KOPT-K1 (cell line): ENCODE data around the gene PANX1.
"Not testable (repeated sequence)": the region's sequence is repeated elsewhere in the genome, so short reads cannot be mapped to it uniquely, and the experiment has no call there.

Experiments
- H3K27ac ChIP-seq: fragments of 200-600 bp; sonication (generic); 2 replicates; pipeline ENCODE4 v1.5.1; 2016; ENCODE audit warnings: antibody characterized with exemption, mild to moderate bottlenecking, low read depth, low read length; ENCODE audit not compliant: poor library complexity, severe bottlenecking
- H3K36me3 ChIP-seq: fragments of 200-600 bp; sonication (generic); 2 replicates; pipeline ENCODE4 v1.5.1; 2017; ENCODE audit warnings: antibody characterized with exemption, mild to moderate bottlenecking, low read length, moderate library complexity; ENCODE audit not compliant: insufficient read depth
- H3K9me3 ChIP-seq: fragments of 200-600 bp; sonication (generic); 2 replicates; pipeline ENCODE4 v1.5.1; 2017; ENCODE audit warnings: antibody characterized with exemption, low read length, mild to moderate bottlenecking; ENCODE audit not compliant: insufficient read depth, poor library complexity, severe bottlenecking

Gene PANX1

GRCh38 chr11:94150704-94151685, 22.4 kb downstream of the PANX1 start:
- Histone ChIP-seq H3K27ac (no peak overlapping the region), H3K9me3 (peaks cover under 1% of the 10 kb centered on the region), H3K36me3 (peaks cover 21% of the 10 kb centered on the region)

GRCh38 chr11:94151903-94152677, 23.4 kb downstream of the PANX1 start:
- peaks cover 7% of the 10 kb centered on the region for H3K9me3 ChIP-seq
- H3K36me3 ChIP-seq: peaks cover 26% of the 10 kb centered on the region
- H3K27ac ChIP-seq: no peak overlapping the region

GRCh38 chr11:94152678-94153065, 24.0 kb downstream of the PANX1 start:
- Histone ChIP-seq H3K27ac (no peak overlapping the region), H3K36me3 (peaks cover 26% of the 10 kb centered on the region)

GRCh38 chr11:94153320-94153719, 24.7 kb downstream of the PANX1 start:
- Histone ChIP-seq H3K36me3 (peaks cover 26% of the 10 kb centered on the region), H3K9me3 (peaks cover 7% of the 10 kb centered on the region), H3K27ac (no peak overlapping the region)

More at GRCh38 chr11:94152678-94153065, 24.0 kb downstream of the PANX1 start:
- peaks cover 7% of the 10 kb centered on the region for H3K9me3 ChIP-seq

GRCh38 chr11:94154095-94154856, 25.6 kb downstream of the PANX1 start:
- peaks cover 26% of the 10 kb centered on the region for H3K36me3 ChIP-seq
- peaks cover 7% of the 10 kb centered on the region for H3K9me3 ChIP-seq
- no peak overlapping the region for H3K27ac ChIP-seq

- Histone ChIP-seq H3K36me3 (peaks cover 26% of the 10 kb centered on the region), H3K9me3 (peaks cover 11% of the 10 kb centered on the region)
- not testable (repeated sequence) for H3K27ac ChIP-seq
Observed at GRCh38 chr11:94157339-94157738, 28.7 kb downstream of the PANX1 start.

- peaks cover 7% of the 10 kb centered on the region; the same call in 1 of the 2 replicates for H3K36me3 ChIP-seq
- no peak overlapping the region for H3K27ac ChIP-seq
- no peaks in the 10 kb centered on the region for H3K9me3 ChIP-seq
Observed at GRCh38 chr11:94168882-94169281, 40.2 kb downstream of the PANX1 start.

- Histone ChIP-seq H3K27ac (no peak overlapping the region), H3K36me3 (peaks cover 7% of the 10 kb centered on the region; the same call in 1 of the 2 replicates), H3K9me3 (no peaks in the 10 kb centered on the region)
Observed at GRCh38 chr11:94169516-94169915, 40.9 kb downstream of the PANX1 start.

- Histone ChIP-seq H3K27ac (no peak overlapping the region), H3K36me3 (peaks cover 7% of the 10 kb centered on the region; the same call in 1 of the 2 replicates), H3K9me3 (no peaks in the 10 kb centered on the region)
Observed at GRCh38 chr11:94169930-94170545, 41.4 kb downstream of the PANX1 start.

- Histone ChIP-seq H3K36me3 (peaks cover 7% of the 10 kb centered on the region; the same call in 1 of the 2 replicates), H3K27ac (no peak overlapping the region), H3K9me3 (no peaks in the 10 kb centered on the region)
Observed at GRCh38 chr11:94170953-94171352, 42.3 kb downstream of the PANX1 start.

GRCh38 chr11:94171693-94172440, 43.2 kb downstream of the PANX1 start:
- no peak overlapping the region for H3K27ac ChIP-seq
- H3K9me3 ChIP-seq: no peaks in the 10 kb centered on the region
- peaks cover 7% of the 10 kb centered on the region; the same call in 1 of the 2 replicates for H3K36me3 ChIP-seq

GRCh38 chr11:94175535-94175934, 46.9 kb downstream of the PANX1 start:
- H3K27ac ChIP-seq: no peak overlapping the region
- H3K9me3 ChIP-seq: no peaks in the 10 kb centered on the region
- H3K36me3 ChIP-seq: peaks cover 29% of the 10 kb centered on the region

GRCh38 chr11:94178331-94178730, 49.7 kb downstream of the PANX1 start:
- H3K36me3 ChIP-seq: peaks cover 51% of the 10 kb centered on the region
- no peaks in the 10 kb centered on the region for H3K9me3 ChIP-seq
- no peak overlapping the region for H3K27ac ChIP-seq

- no peaks in the 10 kb centered on the region for H3K9me3 ChIP-seq
- peaks cover 59% of the 10 kb centered on the region for H3K36me3 ChIP-seq
- H3K27ac ChIP-seq: no peak overlapping the region
Observed at GRCh38 chr11:94179696-94180095, 51.1 kb downstream of the PANX1 start.
